AG20443 (cell line): Measurements from ENCODE around the gene PALM.

Experiments used
- DNase-seq: peaks from one replicate; pipeline ENCODE4 v3.0.0; 2012; ENCODE audit warnings: low spot score, mixed read lengths

The PALM gene

GRCh38 chr19:752652-753517, 44.1 kb downstream of the PALM start:
- DNase-seq, result peak; percentile 90

- no peak for DNase-seq
Measured at GRCh38 chr19:754530-754929, 45.8 kb downstream of the PALM start.

DNA sequence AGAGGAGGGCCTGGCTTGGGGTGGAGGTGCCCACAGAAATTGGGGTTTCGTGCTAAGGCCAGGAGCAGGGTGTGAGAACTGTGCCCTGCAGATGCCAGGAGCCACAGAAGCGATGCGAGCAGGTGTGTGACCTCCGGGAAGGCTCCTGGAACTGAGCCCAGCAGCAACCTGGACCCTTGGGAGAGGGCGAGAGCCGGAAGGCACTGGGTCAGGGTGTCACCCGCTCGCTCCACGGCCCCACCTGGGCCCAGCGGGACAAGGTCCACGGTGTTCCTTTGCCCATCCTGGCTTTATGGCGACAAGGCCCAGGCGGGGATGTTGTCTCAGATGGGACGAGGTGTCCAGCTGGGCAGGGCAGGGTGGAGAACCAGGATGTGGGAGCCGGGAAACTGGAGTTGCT, 46.3 kb downstream of the PALM start:
- DNase-seq, result no peak

GRCh38 chr19:756236-756635, 47.5 kb downstream of the PALM start:
- peak; percentile 36 for DNase-seq

DNA sequence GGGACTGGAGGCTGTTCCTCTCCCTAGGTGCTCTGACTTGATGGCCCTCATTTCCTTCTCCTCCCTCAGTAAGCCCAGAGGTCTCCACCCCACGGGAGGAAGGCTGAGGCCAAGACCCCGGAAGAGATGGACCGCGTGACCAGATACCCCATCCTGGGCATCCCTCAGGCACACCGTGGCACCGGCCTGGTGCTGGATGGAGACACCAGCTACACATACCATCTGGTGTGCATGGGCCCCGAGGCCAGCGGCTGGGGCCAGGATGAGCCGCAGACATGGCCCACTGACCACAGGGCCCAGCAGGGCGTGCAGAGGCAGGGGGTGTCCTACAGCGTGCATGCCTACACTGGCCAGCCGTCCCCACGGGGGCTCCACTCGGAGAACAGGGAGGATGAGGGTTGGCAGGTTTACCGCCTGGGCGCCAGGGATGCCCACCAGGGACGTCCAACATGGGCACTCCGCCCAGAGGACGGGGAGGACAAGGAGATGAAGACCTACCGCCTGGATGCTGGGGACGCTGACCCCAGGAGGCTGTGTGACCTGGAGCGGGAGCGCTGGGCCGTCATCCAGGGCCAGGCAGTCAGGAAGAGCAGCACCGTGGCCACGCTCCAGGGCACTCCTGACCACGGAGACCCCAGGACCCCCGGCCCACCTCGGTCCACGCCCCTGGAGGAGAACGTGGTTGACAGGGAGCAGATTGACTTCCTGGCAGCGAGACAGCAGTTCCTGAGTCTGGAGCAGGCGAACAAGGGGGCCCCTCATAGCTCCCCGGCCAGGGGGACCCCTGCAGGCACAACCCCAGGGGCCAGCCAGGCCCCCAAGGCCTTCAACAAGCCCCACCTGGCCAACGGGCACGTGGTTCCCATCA, 48.3 kb downstream of the PALM start:
- DNase-seq, result no peak

GRCh38 chr19:757811-758668, 49.3 kb downstream of the PALM start:
- no peak for DNase-seq

GRCh38 chr19:763181-763580, 54.4 kb downstream of the PALM start:
- DNase-seq, result no peak

DNA sequence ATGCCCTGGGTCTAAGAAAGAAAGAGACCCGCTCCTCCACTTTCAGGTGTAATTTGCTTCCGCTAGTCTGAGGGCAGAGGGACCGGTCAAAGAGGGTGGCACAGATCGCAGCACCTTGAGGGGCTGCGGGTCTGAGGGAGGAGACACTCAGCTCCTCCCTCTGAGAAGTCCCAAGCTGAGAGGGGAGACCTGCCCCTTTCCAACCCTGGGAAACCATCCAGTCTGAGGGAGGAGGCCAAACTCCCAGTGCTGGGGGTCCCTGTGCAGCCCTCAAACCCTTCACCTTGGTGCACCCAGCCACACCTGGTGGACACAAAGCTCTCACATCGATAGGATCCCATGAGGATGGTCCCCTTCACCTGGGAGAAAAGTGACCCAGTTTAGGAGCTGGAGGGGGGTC, 55.1 kb downstream of the PALM start:
- DNase-seq, result no peak

- no peak for DNase-seq
Measured at GRCh38 chr19:764301-764700, 55.6 kb downstream of the PALM start.

DNA sequence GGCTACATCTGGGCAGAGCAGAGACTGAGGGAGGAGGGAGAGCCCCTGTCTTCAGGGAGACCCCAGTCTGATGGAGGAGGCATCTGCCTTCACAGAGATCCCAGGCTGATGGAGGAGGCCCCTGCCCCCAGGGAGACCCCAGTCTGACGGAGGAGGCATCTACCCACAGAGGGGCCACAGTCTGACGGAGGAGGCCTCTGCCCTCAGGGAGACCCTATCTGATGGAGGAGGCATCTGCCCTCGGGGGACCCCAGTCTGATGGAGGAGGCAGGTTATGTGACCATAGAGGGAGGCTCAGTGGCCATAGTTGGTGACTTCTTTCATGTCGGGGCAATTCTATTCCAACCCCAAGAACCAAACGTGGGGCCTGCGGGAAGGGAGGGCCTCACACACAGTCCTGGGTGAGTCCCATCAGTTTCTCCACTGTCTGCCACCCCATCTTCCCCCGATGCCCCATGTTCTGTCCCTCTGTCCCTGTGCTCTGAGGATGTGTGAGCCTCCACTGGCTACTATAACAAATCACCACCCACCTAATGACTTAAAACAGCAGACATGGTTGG, 56.5 kb downstream of the PALM start:
- DNase-seq, result no peak

- peak; percentile 90 for DNase-seq
Measured at GRCh38 chr19:768424-768823, 59.7 kb downstream of the PALM start.

- peak; percentile 1 for DNase-seq
Measured at GRCh38 chr19:769616-770015, 60.9 kb downstream of the PALM start.

GRCh38 chr19:771332-771785, 62.6 kb downstream of the PALM start:
- DNase-seq, result peak; percentile 72

DNA sequence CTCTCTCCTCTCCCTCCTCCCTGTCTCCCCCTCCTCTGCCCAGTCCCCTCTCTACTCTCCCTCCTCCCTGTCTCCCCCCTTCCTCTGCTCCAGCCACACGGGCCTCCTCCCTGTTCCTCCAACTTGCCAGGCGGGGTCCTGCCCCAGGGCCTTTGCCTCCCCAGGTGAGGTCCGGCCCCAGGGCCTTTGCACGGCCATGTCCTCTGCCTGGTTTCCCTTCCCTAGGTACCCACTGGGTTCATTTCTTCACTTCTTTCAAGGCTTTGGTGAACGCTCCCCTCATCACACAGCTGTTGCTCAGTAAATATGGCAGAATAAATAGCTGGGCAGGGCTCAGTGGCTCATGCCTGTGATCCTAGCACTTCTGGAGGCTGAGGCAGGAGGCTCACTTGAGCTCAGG, 63.3 kb downstream of the PALM start:
- peak; percentile 0 for DNase-seq

DNA sequence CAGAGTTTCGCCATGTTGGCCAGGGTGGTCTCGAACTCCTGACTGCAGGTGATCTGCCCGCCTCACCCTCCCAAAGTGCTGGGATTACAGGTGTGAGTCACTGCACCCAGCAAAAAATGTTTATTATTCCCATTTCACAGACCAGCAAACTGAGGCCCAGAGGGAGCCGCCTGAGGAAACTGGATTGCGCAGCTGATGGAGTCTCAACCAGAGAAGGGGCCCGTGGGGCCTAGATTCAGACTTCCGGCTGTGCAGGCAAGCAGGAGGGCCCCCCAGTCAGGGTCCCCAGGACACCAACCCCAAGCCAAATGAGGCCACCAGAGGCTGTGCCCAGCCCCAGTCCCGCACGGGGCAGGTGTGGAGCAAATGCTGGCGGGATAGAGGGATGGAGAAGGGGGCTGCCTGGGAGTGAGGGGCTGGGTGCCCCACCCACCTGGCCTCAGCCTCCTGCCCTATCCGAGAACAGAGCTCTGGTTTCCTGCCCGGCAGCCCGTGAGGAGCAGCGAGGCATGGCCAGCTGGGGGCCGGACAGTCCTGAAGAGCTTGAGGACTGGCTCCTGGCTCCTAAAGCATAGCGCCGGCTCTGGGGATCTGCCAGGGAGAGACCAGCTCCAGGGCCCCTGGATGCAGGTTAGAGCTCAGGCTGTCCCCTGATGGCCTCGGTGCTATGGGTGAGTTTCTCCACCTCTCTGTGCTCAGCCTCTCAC, 64.1 kb downstream of the PALM start:
- DNase-seq, result peak; percentile 7

DNA sequence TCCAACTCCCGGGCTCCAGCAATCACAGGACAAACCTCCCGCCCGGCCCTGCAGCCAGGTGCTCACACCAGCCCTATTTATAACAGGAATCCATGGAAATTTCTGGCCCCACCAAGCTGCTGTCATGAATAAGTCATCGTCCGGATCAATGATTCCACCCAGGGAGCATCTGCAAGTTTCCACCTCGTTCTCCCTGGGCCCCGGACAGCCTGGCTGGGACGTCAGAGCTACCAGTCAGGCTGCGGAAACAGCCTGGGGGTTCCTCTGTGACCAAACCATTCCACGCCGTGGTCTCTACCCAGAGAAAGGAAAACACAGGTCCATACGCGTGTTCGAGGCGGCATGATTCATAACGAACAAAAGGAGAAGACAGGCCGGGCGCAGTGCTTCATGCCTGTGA, 67.8 kb downstream of the PALM start:
- no peak for DNase-seq

DNA sequence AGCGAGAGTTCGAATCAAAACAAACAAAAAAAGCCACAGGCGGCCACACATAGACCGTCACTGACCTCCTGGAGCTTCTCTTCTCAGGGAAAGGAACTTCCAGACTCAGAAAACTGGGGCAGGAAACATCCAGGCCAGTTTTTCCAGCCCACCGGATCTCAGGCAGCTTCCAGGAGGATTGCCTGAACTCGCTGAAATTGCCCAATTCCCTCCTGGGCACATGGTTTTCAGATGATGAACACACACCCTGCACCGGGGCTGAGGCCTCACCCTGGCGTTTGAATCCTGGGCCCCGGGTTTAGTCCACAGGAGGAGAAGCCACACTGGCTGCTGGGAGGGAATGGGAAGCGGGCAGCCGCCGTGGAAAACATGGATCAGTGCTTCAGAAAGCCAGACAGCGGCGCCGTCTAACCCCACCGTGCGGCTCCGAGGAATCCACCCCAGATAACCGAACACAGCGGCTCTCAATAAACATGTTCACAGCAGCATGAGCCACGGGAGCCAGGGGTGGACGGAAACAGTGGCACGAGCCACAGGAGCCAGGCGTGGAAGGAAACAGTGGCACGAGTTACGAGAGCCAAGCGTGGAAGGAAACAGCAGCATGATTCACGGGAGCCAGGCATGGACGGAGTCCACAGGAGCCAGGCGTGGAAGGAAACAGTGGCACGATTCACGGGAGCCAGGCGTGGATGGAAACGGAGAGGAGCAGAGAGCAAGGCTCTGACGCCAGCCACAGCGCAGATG, 70.3 kb downstream of the PALM start:
- DNase-seq, result peak; percentile 90

GRCh38 chr19:780935-781334, 72.2 kb downstream of the PALM start:
- no peak for DNase-seq

GRCh38 chr19:781800-782184, 73.1 kb downstream of the PALM start:
- no peak for DNase-seq

GRCh38 chr19:782185-782877, 73.6 kb downstream of the PALM start:
- DNase-seq, result peak; percentile 75
